IMR-90 (cell line): ENCODE results near the gene NUDT1. TPM values are rescaled to one million over a fixed set of nuclear protein-coding genes. Genes with fewer than 3 reads are reported as not detected.
A peak's percentile ranks its signal among the peaks of the same experiment; 100 is the strongest.

Experiments
- ATAC-seq: fragments of 200-7000 bp; cut with Tn5 transposase; 2 replicates; pipeline ENCODE4 v1.9.1; 2020; ENCODE audit warnings: low read depth, mild to moderate bottlenecking, moderate library complexity
- BruUV-seq: library from RNA; stranded (reverse); fragments of 400-500 nt; replicated peaks from 2 replicates; lab custom pipeline; 2021; lab: Mats Ljungman, UMichigan
- CTCF ChIA-PET: fragments of 300-600 bp; formaldehyde crosslinking; extraction: SDS; loops from one replicate; lab custom pipeline; 2021; ENCODE audit warnings: antibody characterized with exemption; lab: Yijun Ruan, JAX
- POLR2A ChIA-PET: fragments of 300-600 bp; sonication (Branson Sonifier 250); formaldehyde crosslinking; loops from one replicate; lab custom pipeline; 2022; ENCODE audit warnings: antibody characterized with exemption; ENCODE audit not compliant: unreplicated experiment; lab: Charles Lee
- DNase-seq: peaks from one replicate; pipeline ENCODE4 v3.0.0; 2013
- H2AFZ ChIP-seq: replicated peaks from 2 replicates; pipeline ENCODE3; 2013; ENCODE audit warnings: low read length, mild to moderate bottlenecking; ENCODE audit not compliant: poor library complexity
- H2AK5ac ChIP-seq: 2 replicates; pipeline ENCODE4 v1.6.1; 2013; ENCODE audit warnings: low read depth, low read length, inconsistent platforms
- H2AK9ac ChIP-seq: replicated peaks from 2 replicates; pipeline ENCODE3; 2013; ENCODE audit warnings: mild to moderate bottlenecking, low read depth, low read length, moderate library complexity; ENCODE audit not compliant: poor library complexity
- H2BK120ac ChIP-seq: 2 replicates; pipeline ENCODE4 v1.6.1; 2013; ENCODE audit warnings: low read depth, low read length, inconsistent platforms
- H2BK15ac ChIP-seq: 3 replicates; pipeline ENCODE4 v1.6.1; 2013; ENCODE audit warnings: low read depth, low read length, inconsistent platforms
- H2BK20ac ChIP-seq: 2 replicates; pipeline ENCODE4 v1.6.1; 2013; ENCODE audit warnings: low read depth, mild to moderate bottlenecking, inconsistent platforms, low read length, moderate library complexity
- H2BK5ac ChIP-seq: 2 replicates; pipeline ENCODE4 v1.6.1; 2013; ENCODE audit warnings: mild to moderate bottlenecking, low read depth, low read length, inconsistent platforms; ENCODE audit not compliant: poor library complexity, severe bottlenecking
- H3K14ac ChIP-seq: replicated peaks from 2 replicates; pipeline ENCODE4 v1.6.1; 2013; ENCODE audit warnings: low read depth, low read length, inconsistent platforms
- H3K18ac ChIP-seq: 2 replicates; pipeline ENCODE4 v1.6.1; 2013; ENCODE audit warnings: low read depth, low read length, control low read depth
- H3K23ac ChIP-seq: 2 replicates; pipeline ENCODE4 v1.6.1; 2013; ENCODE audit warnings: low read depth, low read length, inconsistent platforms
- H3K27ac ChIP-seq: 2 replicates; pipeline ENCODE4 v1.5.1; 2013; ENCODE audit warnings: mild to moderate bottlenecking, control low read depth, low read length; ENCODE audit not compliant: insufficient read depth
- H3K27me3 ChIP-seq: 2 replicates; pipeline ENCODE4 v1.6.1; 2013; ENCODE audit warnings: low read length; ENCODE audit not compliant: control insufficient read depth, insufficient read depth
- H3K36me3 ChIP-seq: 2 replicates; pipeline ENCODE4 v1.6.1; 2013; ENCODE audit warnings: low read length, mixed read lengths; ENCODE audit not compliant: control insufficient read depth, insufficient read depth
- H3K4ac ChIP-seq: 2 replicates; pipeline ENCODE4 v1.6.1; 2013; ENCODE audit warnings: low read depth, low read length, inconsistent platforms
- H3K4me1 ChIP-seq: 2 replicates; pipeline ENCODE4 v1.6.1; 2013; ENCODE audit warnings: low read length, mixed read lengths; ENCODE audit not compliant: control insufficient read depth, insufficient read depth
- H3K4me2 ChIP-seq: 2 replicates; pipeline ENCODE4 v1.6.1; 2013; ENCODE audit warnings: low read depth, mild to moderate bottlenecking, control low read depth, low read length, moderate library complexity
- H3K4me3 ChIP-seq: 2 replicates; pipeline ENCODE4 v1.5.1; 2013; ENCODE audit warnings: low read depth, mild to moderate bottlenecking, control low read depth, low read length, moderate library complexity; ENCODE audit not compliant: insufficient read depth
- H3K56ac ChIP-seq: 2 replicates; pipeline ENCODE4 v1.6.1; 2013; ENCODE audit warnings: low read length, inconsistent platforms; ENCODE audit not compliant: insufficient read depth; ENCODE audit errors: extremely low read depth
- H3K79me1 ChIP-seq, 2 experiments: 2 replicates each; pipeline ENCODE4 v1.6.1; 2013; ENCODE audit warnings: low read length in 2 of 2, inconsistent platforms in 1 of 2, low read depth in 1 of 2
- H3K9ac ChIP-seq: 2 replicates; pipeline ENCODE4 v1.6.1; 2013; ENCODE audit warnings: low read depth, low read length, control low read depth
- H3K9me1 ChIP-seq: 2 replicates; pipeline ENCODE4 v1.6.1; 2013; ENCODE audit warnings: low read length, inconsistent platforms; ENCODE audit not compliant: insufficient read depth
- H3K9me3 ChIP-seq: 2 replicates; pipeline ENCODE4 v1.6.1; 2013; ENCODE audit warnings: low read length; ENCODE audit not compliant: control insufficient read depth, insufficient read depth
- H4K20me1 ChIP-seq: 2 replicates; pipeline ENCODE4 v1.6.1; 2013; ENCODE audit warnings: low read length, inconsistent platforms; ENCODE audit not compliant: insufficient read depth
- H4K5ac ChIP-seq: 2 replicates; pipeline ENCODE4 v1.6.1; 2013; ENCODE audit warnings: mild to moderate bottlenecking, low read depth, low read length, control low read depth
- H4K8ac ChIP-seq, 2 experiments: 2 replicates each; pipeline ENCODE4 v1.6.1; 2013; ENCODE audit warnings: low read depth in 2 of 2, low read length in 2 of 2, control low read depth in 1 of 2, inconsistent platforms in 1 of 2
- H4K91ac ChIP-seq: 2 replicates; pipeline ENCODE4 v1.6.1; 2013; ENCODE audit warnings: low read depth, low read length, inconsistent platforms; ENCODE audit not compliant: insufficient read depth
- CHD1 ChIP-seq: IDR thresholded peaks from 2 replicates; pipeline ENCODE4 v1.6.1; 2012; ENCODE audit warnings: low read depth, low read length, improper control_type of control experiment
- MAFK ChIP-seq: IDR thresholded peaks from 2 replicates; pipeline ENCODE4 v1.6.1; 2012; ENCODE audit warnings: low read depth, low read length, improper control_type of control experiment
- MAZ ChIP-seq: IDR thresholded peaks from 2 replicates; pipeline ENCODE4 v1.6.1; 2012; ENCODE audit warnings: low read depth, mild to moderate bottlenecking, low read length, improper control_type of control experiment, moderate library complexity, borderline replicate concordance
- POLR2A ChIP-seq: IDR thresholded peaks from 2 replicates; pipeline ENCODE4 v1.6.1; 2012; ENCODE audit warnings: mild to moderate bottlenecking, low read depth, low read length
- SMC3 ChIP-seq: fragments of 150-350 bp; IDR thresholded peaks from 2 replicates; pipeline ENCODE4 v1.6.1; 2016; ENCODE audit warnings: low read depth, mild to moderate bottlenecking, antibody characterized with exemption, low read length, moderate library complexity
- WGBS, 2 experiments: methylation state at CpG; one replicate each; pipeline versions ENCODE4 v1.1.5 to v1.1.7; 2013; ENCODE audit warnings: missing lambda C conversion rate in 2 of 2; ENCODE audit not compliant: insufficient read length in 1 of 2; ENCODE audit errors: extremely low coverage in 2 of 2; 5-methylcytosine and 5-hydroxymethylcytosine counted together
- dilution Hi-C: fragments of 300-500 bp; cut with HindIII; formaldehyde crosslinking; loops from one replicate; pipeline ENCODE4 v1.14.3; 2018; ENCODE audit warnings: low sequenced_read_pairs; ENCODE audit not compliant: unreplicated experiment
- in situ Hi-C: fragments of 300-500 bp; cut with MboI; formaldehyde crosslinking; loops from 3 replicates; pipeline ENCODE4 v1.14.3; 2019; ENCODE audit warnings: low sequenced_read_pairs, inconsistent platforms, mixed read lengths
- intact Hi-C: fragments of 100-400 bp; cut with micrococcal nuclease; formaldehyde crosslinking; loops from 2 replicates; pipeline ENCODE4 v1.10.0; 2022
- polyA plus RNA-seq, 3 experiments: library from polyadenylated mRNA; depleted of rRNA; stranded (reverse); fragments of >200 nt; gene quantifications; 2 replicates each; pipeline ENCODE4 v1.2.3, GENCODE V29; 2012; ENCODE audit warnings: low replicate concordance in 1 of 3
- total RNA-seq: library from RNA; depleted of rRNA; stranded (reverse); fragments of >200 nt; gene quantifications from 2 replicates; pipeline ENCODE4 v1.2.3, GENCODE V29; 2012

Gene NUDT1
- total and polyA plus RNA-seq, 2 of the 4 experiments (the other 2 are of a cell fraction): 33.4 to 49.1 TPM

DNA sequence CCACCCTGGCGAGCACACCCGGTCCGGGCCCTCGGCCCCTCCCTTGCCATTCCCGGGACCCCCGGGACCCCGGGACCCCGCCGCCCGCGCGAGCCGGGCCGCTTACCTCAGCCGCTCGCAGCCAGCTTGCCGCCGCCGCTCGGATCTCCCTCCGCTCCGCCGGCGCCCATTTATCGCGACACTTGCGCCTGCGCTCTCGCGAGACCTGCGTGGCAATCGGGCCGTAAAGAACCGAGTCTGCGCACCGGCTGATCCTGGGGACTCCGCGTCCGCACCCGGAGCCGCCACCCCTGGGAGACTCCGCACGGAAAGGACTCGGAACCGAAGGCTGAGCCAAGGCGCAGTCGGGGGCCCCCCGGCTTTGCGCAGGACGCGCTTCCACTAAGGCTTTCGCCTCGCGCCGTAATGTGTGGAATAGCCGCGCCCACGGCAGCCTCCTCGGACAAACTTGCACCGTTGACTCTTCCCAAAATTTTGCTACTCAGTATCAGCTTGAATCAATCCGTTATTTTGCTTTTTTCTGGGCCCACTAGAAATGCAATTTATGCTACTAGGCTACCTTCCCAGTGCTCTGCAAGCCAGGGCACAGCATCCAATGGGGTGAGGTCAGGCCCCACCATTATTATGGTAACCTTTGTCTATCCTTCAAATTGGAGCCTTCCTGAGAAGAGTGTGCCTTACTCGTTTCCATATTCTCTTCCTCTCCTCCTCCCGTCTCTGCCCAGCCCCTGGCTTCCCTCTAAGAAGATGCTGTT lies 9.1 kb upstream of the NUDT1 start, which contains the start of gene MAD1L1:
TSS of gene MAD1L1 (minus strand) at position 180 of the 755 bp plus-strand sequence. CDS start 2,812 bp downstream, outside the sequence.
- H3K18ac ChIP-seq: 0 out of 2 replicates have a peak within 1 kb of the TSS, but pooled peaks have one; percentile 26
- H3K36me3 ChIP-seq: peaks cover 28% of the 10 kb centered on the region
- intact Hi-C loops: no loop called here
- peak within 1 kb of the TSS; percentile 87 for H4K5ac ChIP-seq
- H3K9ac ChIP-seq: peak within 1 kb of the TSS; percentile 81
- H2AK9ac ChIP-seq: peak within 1 kb of the TSS; percentile 78
- H3K14ac ChIP-seq: peak within 1 kb of the TSS; percentile 23
- peak within 1 kb of the TSS; percentile 72 for H3K27ac ChIP-seq
- H2AFZ ChIP-seq: peak within 1 kb of the TSS; percentile 89
- ChIA-PET CTCF (no interaction called here), POLR2A (no interaction called here)
- dilution Hi-C loops: no loop called here
- H3K27me3 ChIP-seq: no peaks in the 10 kb centered on the region
- peak within 1 kb of the TSS; percentile 7; the same call in 1 of the 2 replicates for H3K23ac ChIP-seq
- in situ Hi-C loops: no loop called here
- H3K9me3 ChIP-seq: no peaks in the 10 kb centered on the region
- ATAC-seq (peak; percentile 93), DNase-seq (peak; percentile 88)
- peak within 1 kb of the TSS; percentile 37 for H2AK5ac ChIP-seq
- peak within 1 kb of the TSS; percentile 65 for H2BK5ac ChIP-seq
- H4K91ac ChIP-seq: peak within 1 kb of the TSS; percentile 47
- H2BK15ac ChIP-seq: no peak within 1 kb of the TSS
- peaks cover 5% of the 10 kb centered on the region; the same call in 1 of the 2 replicates for H3K9me1 ChIP-seq
- WGBS, 2 experiments: 1% methylated on average over 33 of the region's 63 CpGs; no CpG with 5 or more reads in 1 of the 2 experiments
- H3K4me1 ChIP-seq: peaks cover 3% of the 10 kb centered on the region
- H3K4ac ChIP-seq: peak within 1 kb of the TSS; percentile 33
- H3K4me2 ChIP-seq: peak within 1 kb of the TSS; percentile 82
- H2BK20ac ChIP-seq: no peak within 1 kb of the TSS
- peak within 1 kb of the TSS; percentile 82 to 92 for H4K8ac ChIP-seq
- BruUV-seq: no TSS peak
- H2BK120ac ChIP-seq: no peak within 1 kb of the TSS
- H3K79me1 ChIP-seq: peaks cover 15 to 46% of the 10 kb centered on the region in 2 experiments
- H3K4me3 ChIP-seq: peak within 1 kb of the TSS; percentile 70
- H4K20me1 ChIP-seq: no peaks in the 10 kb centered on the region; the same call in 1 of the 2 replicates
- TF ChIP-seq MAFK (peak; percentile 67), CHD1 (no peak), SMC3 (0 out of 2 replicates have a peak, but pooled peaks have one; percentile 1), MAZ (peak; percentile 54; the same call in 1 of the 2 replicates), POLR2A (peak; percentile 38; the same call in 1 of the 2 replicates)
- peak within 1 kb of the TSS; percentile 35; the same call in 1 of the 2 replicates for H3K56ac ChIP-seq
